GM23248 (cell line): ENCODE measurements around the gene SRPRA. TPM values are rescaled to one million over a fixed set of nuclear protein-coding genes. Genes with fewer than 3 reads are reported as not detected.

Source experiments
- DNase-seq: peaks from one replicate; pipeline ENCODE4 v3.0.0-alpha.2; 2015
- H2AFZ ChIP-seq: fragments of 200-600 bp; sonication (generic); 2 replicates; pipeline ENCODE4 v1.6.1; 2016; ENCODE audit warnings: antibody characterized with exemption
- H3F3A ChIP-seq: fragments of 200-600 bp; sonication (generic); 2 replicates; pipeline ENCODE4 v1.6.1; 2016; ENCODE audit warnings: mild to moderate bottlenecking, antibody characterized with exemption, mixed run types; ENCODE audit not compliant: insufficient read depth
- H3K27ac ChIP-seq: fragments of 200-600 bp; sonication (generic); 2 replicates; pipeline ENCODE4 v1.5.1; 2016; ENCODE audit warnings: mild to moderate bottlenecking
- H3K27me3 ChIP-seq: fragments of 200-600 bp; sonication (generic); replicated peaks from 2 replicates; pipeline ENCODE4 v1.6.1; 2016; ENCODE audit warnings: mild to moderate bottlenecking; ENCODE audit not compliant: insufficient read depth
- H3K36me3 ChIP-seq: fragments of 200-600 bp; sonication (generic); 2 replicates; pipeline ENCODE4 v1.6.1; 2016; ENCODE audit warnings: low read depth, mild to moderate bottlenecking
- H3K4me1 ChIP-seq: fragments of 200-600 bp; sonication (generic); 2 replicates; pipeline ENCODE4 v1.6.1; 2016; ENCODE audit warnings: mild to moderate bottlenecking; ENCODE audit not compliant: insufficient read depth
- H3K4me2 ChIP-seq: fragments of 200-600 bp; sonication (generic); one replicate; pipeline ENCODE4 v1.6.1; 2016; ENCODE audit warnings: mild to moderate bottlenecking; ENCODE audit not compliant: unreplicated experiment
- H3K4me3 ChIP-seq: fragments of 200-600 bp; sonication (generic); 2 replicates; pipeline ENCODE4 v1.5.1; 2016; ENCODE audit warnings: mild to moderate bottlenecking
- H3K79me2 ChIP-seq: fragments of 200-600 bp; sonication (generic); 2 replicates; pipeline ENCODE4 v1.6.1; 2016; ENCODE audit warnings: mild to moderate bottlenecking; ENCODE audit not compliant: insufficient read depth
- H3K9ac ChIP-seq: fragments of 200-600 bp; sonication (generic); 2 replicates; pipeline ENCODE4 v1.6.1; 2016; ENCODE audit warnings: mild to moderate bottlenecking
- H3K9me2 ChIP-seq: fragments of 200-600 bp; sonication (generic); 2 replicates; pipeline ENCODE4 v1.6.1; 2016; ENCODE audit warnings: mixed run types, mild to moderate bottlenecking, moderate library complexity; ENCODE audit not compliant: insufficient read depth
- H3K9me3 ChIP-seq: fragments of 200-600 bp; sonication (generic); one replicate; pipeline ENCODE4 v1.6.1; 2017; ENCODE audit warnings: low read depth
- H4K20me1 ChIP-seq: fragments of 200-600 bp; sonication (generic); 2 replicates; pipeline ENCODE4 v1.6.0; 2016; ENCODE audit not compliant: insufficient read depth
- EZH2 ChIP-seq: fragments of 200-600 bp; sonication (generic); IDR thresholded peaks from 2 replicates; pipeline ENCODE4 v1.6.1; 2018; ENCODE audit warnings: antibody characterized with exemption, mild to moderate bottlenecking; ENCODE audit not compliant: insufficient read depth, poor library complexity, severe bottlenecking
- EZH2phosphoT487 ChIP-seq: fragments of 200-600 bp; sonication (generic); IDR thresholded peaks from 2 replicates; pipeline ENCODE4 v1.6.1; 2018; ENCODE audit warnings: antibody characterized with exemption, moderate library complexity, mild to moderate bottlenecking, low read depth; ENCODE audit not compliant: insufficient read depth
- WGBS, 2 experiments: methylation state at CpG; one replicate each; pipeline ENCODE4 v1.1.6; 2015 to 2017; ENCODE audit warnings: low lambda C conversion rate in 2 of 2, low coverage in 1 of 2; ENCODE audit errors: missing lambda C conversion rate in 2 of 2; 5-methylcytosine and 5-hydroxymethylcytosine counted together
- in situ Hi-C: fragments of 300-500 bp; cut with MboI; formaldehyde crosslinking; loops from 2 replicates; pipeline ENCODE4 v1.15.0; 2020
- polyA plus RNA-seq: library from polyadenylated mRNA; unstranded; fragments of >200 nt; fragmentation: Nextera tagmentation; extraction: Ambion mirVana; gene quantifications from 2 replicates; pipeline ENCODE4 v1.2.1, GENCODE V29; 2016
- total RNA-seq: library from RNA; depleted of rRNA; stranded (reverse); fragments of >200 nt; shearing (Covaris generic); gene quantifications from 2 replicates; pipeline ENCODE4 v1.2.3, GENCODE V29; 2014

Gene SRPRA
- total and polyA plus RNA-seq, 2 experiments from 2014 or later = 125 to 151 TPM

GRCh38 chr11:126231725-126232459 lies 36.8 kb downstream of the SRPRA start:
- no peak for DNase-seq
- Histone ChIP-seq H3K4me2 (no peak overlapping the region), H3K27ac (no peak overlapping the region), H3K79me2 (peaks cover 27% of the 10 kb centered on the region), H2AFZ (no peak overlapping the region), H3K9me3 (no peaks in the 10 kb centered on the region), H3K4me3 (no peak overlapping the region), H3K4me1 (no peaks in the 10 kb centered on the region), H3K36me3 (no peaks in the 10 kb centered on the region), H3K27me3 (no peaks in the 10 kb centered on the region), H4K20me1 (no peaks in the 10 kb centered on the region), H3K9me2 (no peaks in the 10 kb centered on the region), H3F3A (0 out of 2 replicates have a peak, but pooled peaks cover 5% of the 10 kb centered on the region), H3K9ac (no peak overlapping the region)
- WGBS, 2 experiments = 86 to 90% methylated on average over 6 of the region's 6 CpGs
- in situ Hi-C loops = no loop called here
- TF ChIP-seq EZH2phosphoT487 (no peak), EZH2 (no peak)

GRCh38 chr11:126229858-126230540 lies 38.7 kb downstream of the SRPRA start:
- no peaks in the 10 kb centered on the region for H3K27me3 ChIP-seq
- peaks cover 41% of the 10 kb centered on the region for H3K79me2 ChIP-seq
- no peaks in the 10 kb centered on the region for H3K9me3 ChIP-seq
- in situ Hi-C loops = no loop called here
- H4K20me1 ChIP-seq = no peaks in the 10 kb centered on the region
- no peak overlapping the region for H2AFZ ChIP-seq
- DNase-seq = peak; percentile 12
- H3K9ac ChIP-seq = no peak overlapping the region
- H3K27ac ChIP-seq = no peak overlapping the region
- H3K4me3 ChIP-seq = no peak overlapping the region
- 0 out of 2 replicates have a peak, but pooled peaks cover 5% of the 10 kb centered on the region for H3F3A ChIP-seq
- no peak overlapping the region for H3K4me2 ChIP-seq
- no peaks in the 10 kb centered on the region for H3K9me2 ChIP-seq
- no peaks in the 10 kb centered on the region for H3K4me1 ChIP-seq
- WGBS, 2 experiments = 41 to 47% methylated on average over 3 of the region's 3 CpGs
- TF ChIP-seq EZH2 = no peak
- TF ChIP-seq EZH2phosphoT487 = no peak
- no peaks in the 10 kb centered on the region for H3K36me3 ChIP-seq

- Histone ChIP-seq H3K9me3 (no peaks in the 10 kb centered on the region), H4K20me1 (no peaks in the 10 kb centered on the region), H3K27ac (no peak overlapping the region), H3K4me2 (no peak overlapping the region), H3K4me3 (no peak overlapping the region), H3K4me1 (no peaks in the 10 kb centered on the region), H3K36me3 (no peaks in the 10 kb centered on the region), H2AFZ (no peak overlapping the region), H3K9me2 (no peaks in the 10 kb centered on the region), H3K27me3 (no peaks in the 10 kb centered on the region), H3K79me2 (peaks cover 66% of the 10 kb centered on the region), H3K9ac (no peak overlapping the region), H3F3A (no peaks in the 10 kb centered on the region)
- 86 to 93% methylated on average over 7 to 11 of the region's 15 CpGs for WGBS, 2 experiments
- no peak for TF ChIP-seq EZH2phosphoT487
- TF ChIP-seq EZH2 = no peak
- DNase-seq = no peak
- in situ Hi-C loops = no loop called here
These were observed 42.2 kb downstream of the SRPRA start for GRCh38 chr11:126226334-126227084.

DNA sequence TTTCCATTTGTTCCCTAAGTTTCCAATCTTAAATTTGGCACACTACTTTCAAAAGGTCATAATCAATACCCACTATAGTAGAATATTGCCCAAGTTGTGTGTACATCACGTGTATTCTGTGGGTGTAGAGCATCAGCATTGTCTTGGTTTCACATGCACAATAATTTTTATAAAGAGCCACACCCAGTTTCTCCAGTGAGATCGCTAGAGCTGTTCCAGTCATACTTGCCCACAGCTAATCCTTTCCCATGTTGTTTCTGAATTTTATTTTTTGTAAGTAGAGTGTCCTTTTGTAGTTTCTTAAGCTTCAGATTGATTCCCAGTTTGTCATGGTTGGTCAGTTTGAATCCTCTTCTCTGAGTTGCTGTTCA lies 43.4 kb downstream of the SRPRA start:
- Histone ChIP-seq H3K27me3 (no peaks in the 10 kb centered on the region), H3K9me2 (no peaks in the 10 kb centered on the region), H3K4me1 (no peaks in the 10 kb centered on the region), H2AFZ (no peak overlapping the region), H3K79me2 (peaks cover 78% of the 10 kb centered on the region), H4K20me1 (no peaks in the 10 kb centered on the region), H3K36me3 (no peaks in the 10 kb centered on the region), H3F3A (no peaks in the 10 kb centered on the region), H3K27ac (no peak overlapping the region), H3K4me3 (no peak overlapping the region), H3K4me2 (no peak overlapping the region), H3K9ac (no peak overlapping the region), H3K9me3 (no peaks in the 10 kb centered on the region)
- TF ChIP-seq EZH2 = no peak
- no peak for TF ChIP-seq EZH2phosphoT487
- 17 to 20% methylated on average over 2 of the region's 2 CpGs for WGBS, 2 experiments
- peak; percentile 50 for DNase-seq
- in situ Hi-C loops = no loop called here
